Occipital lobe (tissue), 2 donors: ENCODE measurements around the gene QDPR. TPM values are rescaled to one million over a fixed set of nuclear protein-coding genes. Genes with fewer than 3 reads are reported as not detected.
"Not testable (repeated sequence)": the region's sequence is repeated elsewhere in the genome, so short reads cannot be mapped to it uniquely, and the experiment has no call there.

Experiments
- DNase-seq: peaks from one replicate; lab custom pipeline; 2025; lab: John Stamatoyannopoulos, UW
- total RNA-seq: library from RNA; depleted of rRNA; stranded (reverse); fragments of >200 nt; gene quantifications from one replicate; pipeline ENCODE4 v1.2.3, GENCODE V29; 2014

The QDPR gene
- total RNA-seq, 1 donor from 2014 or later, result 36.2 TPM

DNA sequence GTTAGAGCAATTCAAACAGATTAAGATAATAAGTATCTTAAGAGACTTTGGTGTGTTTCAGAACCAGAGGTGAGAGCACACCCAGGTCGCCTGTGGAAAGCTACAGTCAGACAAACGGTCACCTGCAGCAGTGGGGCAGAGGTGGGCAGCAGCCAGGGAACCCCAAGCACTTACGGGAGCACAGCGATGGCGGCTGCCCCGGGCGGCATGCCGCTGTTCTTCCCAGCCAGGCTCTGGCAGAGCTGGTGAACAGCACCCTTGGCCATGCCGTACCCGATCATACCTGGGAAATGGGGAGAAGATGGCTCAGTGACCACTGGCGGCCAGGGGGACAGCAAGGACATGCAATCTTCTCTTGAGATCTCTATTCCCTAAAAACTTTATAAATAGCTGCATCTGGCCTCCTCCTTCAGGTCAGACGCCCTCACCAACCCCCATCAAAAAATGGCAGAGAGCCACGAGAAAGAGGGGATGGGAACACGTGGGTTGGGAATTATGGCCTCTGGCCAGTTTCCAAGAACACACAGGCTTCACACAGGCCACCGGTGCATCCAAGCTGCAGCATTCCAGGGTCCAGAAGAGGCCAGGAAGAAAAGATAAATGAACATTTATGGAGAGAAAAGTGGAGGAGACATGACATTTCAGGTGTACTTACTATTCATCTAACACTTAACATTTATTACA lies 19.7 kb downstream of the QDPR start:
- no peak for DNase-seq

GRCh38 chr4:17491196-17491595 lies 20.7 kb downstream of the QDPR start:
- no peak for DNase-seq

DNA sequence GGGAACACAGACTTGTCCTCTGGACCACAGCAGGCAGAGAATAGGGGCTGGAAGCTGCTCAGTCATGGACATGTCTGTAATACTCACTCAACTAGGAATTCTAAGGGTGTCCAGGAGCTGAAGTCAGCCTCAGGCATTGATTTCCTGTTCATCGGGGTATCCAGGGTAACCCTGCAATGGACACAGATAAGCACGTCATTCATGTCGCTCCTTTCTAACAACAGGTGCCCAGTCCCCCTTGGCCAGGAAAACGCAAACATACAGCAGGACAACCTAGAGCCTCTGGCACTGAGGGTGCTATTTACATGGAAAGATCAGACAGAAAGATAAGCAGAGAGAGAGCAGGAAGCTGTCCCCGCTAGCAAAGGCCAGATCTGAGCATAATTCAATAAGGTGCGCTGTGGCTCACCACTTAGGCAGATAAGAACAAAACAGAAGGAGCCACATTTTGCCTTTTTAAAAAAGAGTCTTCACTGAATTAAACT lies 21.3 kb downstream of the QDPR start:
- DNase-seq, result no peak

- no peak for DNase-seq
These were observed 22.2 kb downstream of the QDPR start for GRCh38 chr4:17489721-17490120.

DNA sequence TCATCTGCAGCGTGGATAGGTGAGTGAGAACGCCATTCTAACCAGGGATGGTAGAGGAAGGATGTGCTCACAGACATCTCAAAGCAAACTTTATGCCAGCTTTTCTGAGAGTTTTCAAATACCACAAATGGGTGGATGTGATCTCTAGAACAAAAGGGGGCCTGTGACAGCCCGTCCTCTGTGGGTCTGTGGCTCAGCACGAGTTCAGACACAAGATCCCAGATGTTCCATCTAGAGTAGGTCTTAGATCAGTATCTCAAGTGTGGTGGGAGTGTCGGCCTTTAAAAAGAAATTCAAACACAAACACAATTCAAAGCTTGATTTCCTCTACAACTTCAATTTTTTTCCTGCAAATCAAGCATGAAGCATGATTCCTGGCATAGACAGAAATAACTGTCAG lies 22.8 kb downstream of the QDPR start:
- no peak for DNase-seq

DNA sequence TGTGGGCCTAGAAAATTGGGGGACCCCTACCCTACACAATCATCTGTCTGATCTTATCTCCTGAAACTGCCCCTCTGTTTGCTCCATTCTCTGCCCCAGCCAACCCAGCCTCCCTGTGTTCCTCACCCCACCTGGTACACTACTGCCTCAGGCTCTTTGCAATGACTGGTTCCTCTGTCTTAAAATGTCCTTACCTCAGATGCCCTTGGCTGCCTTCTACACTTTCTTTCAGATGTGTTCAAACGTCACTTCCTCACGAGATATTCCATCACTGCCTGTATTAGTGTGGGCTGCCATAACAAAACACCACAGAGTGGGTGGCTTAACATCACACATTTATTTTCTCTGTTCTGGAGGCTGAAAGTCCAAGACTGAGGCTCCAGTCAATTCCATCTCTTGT lies 29.2 kb downstream of the QDPR start:
- DNase-seq, result no peak

DNA sequence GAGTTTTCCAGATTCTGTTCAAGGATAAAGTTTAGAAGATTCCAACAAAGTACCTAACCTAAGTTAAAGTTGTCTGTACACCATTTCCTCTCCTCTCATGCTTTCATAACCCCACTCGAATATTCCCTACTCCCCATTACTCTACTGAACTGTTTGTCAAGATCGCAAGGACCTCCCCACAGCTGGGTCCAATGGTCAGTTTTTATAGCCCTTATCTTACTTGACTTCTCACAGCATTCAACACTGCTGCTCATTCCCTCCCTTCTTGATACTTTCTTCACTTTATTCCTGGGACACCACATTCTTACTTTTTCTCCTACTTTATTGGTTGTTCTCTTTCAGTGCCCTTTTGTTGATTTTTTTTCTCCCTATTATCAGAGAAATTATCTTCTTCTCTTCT lies 30.9 kb downstream of the QDPR start:
- no peak for DNase-seq

- no peak for DNase-seq
These were observed 31.5 kb downstream of the QDPR start for GRCh38 chr4:17480210-17480927.

GRCh38 chr4:17477774-17478472 lies 34.0 kb downstream of the QDPR start:
- DNase-seq, result no peak

GRCh38 chr4:17476853-17477252 lies 35.0 kb downstream of the QDPR start:
- DNase-seq, result no peak

DNA sequence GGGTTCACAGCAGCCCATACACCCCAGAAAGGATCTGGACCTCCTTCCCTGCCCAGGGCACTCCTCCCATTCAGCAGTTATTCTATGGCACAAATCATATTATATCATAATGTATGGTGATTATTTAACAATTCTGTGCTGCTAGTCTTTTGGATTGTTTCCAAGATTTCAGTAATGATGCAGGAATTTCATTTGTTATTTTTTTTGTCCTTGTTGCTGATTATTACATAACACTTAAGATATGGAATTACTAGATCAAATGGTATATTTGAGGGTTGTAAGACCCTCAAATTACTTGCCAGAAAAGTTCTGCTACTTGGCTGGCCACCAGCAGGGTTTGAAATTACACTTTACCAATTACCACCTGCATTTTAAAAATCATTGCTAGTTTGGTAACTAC lies 36.4 kb downstream of the QDPR start:
- DNase-seq, result no peak

- no peak for DNase-seq
These were observed 41.8 kb downstream of the QDPR start for GRCh38 chr4:17469931-17470674.

DNA sequence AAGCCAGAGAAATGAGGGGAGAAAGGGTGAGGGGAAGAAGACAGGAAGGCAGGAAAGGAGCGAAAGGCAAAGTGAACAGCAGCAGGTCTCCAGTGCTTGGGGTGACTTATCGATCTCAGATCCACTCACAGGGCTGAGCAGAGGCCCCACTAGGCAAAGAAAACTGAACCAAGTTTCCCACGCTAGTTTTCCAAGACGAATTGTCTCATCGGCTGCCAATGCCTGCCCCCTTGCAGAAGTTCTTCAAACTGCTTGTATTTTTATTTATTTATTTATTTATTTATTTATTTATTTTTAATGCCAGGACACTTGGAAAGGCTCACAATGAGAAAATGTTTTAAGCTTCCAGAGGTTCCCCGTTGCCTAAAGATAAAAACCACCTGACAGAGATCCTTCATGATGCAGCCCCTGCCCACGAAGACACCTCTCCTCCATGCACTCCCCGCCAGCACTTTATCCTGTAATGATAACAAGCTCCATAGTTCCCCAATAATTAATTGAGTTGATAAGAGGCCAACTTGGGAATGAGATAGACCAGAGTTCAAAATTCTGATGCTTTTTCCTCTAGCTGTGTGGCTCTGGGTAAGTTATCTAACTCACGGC lies 43.2 kb downstream of the QDPR start:
- no peak for DNase-seq

GRCh38 chr4:17463606-17464005 lies 48.3 kb downstream of the QDPR start:
- no peak for DNase-seq

- DNase-seq, result no peak
These were observed 61.6 kb downstream of the QDPR start for GRCh38 chr4:17450269-17450804.

GRCh38 chr4:17448689-17449088 lies 63.2 kb downstream of the QDPR start:
- no peak for DNase-seq

GRCh38 chr4:17447675-17448298 lies 64.1 kb downstream of the QDPR start:
- peak; percentile 6 for DNase-seq

- no peak for DNase-seq
These were observed 64.8 kb downstream of the QDPR start for GRCh38 chr4:17447056-17447455.

GRCh38 chr4:17442477-17442876 lies 69.4 kb downstream of the QDPR start:
- not testable (repeated sequence) for DNase-seq

DNA sequence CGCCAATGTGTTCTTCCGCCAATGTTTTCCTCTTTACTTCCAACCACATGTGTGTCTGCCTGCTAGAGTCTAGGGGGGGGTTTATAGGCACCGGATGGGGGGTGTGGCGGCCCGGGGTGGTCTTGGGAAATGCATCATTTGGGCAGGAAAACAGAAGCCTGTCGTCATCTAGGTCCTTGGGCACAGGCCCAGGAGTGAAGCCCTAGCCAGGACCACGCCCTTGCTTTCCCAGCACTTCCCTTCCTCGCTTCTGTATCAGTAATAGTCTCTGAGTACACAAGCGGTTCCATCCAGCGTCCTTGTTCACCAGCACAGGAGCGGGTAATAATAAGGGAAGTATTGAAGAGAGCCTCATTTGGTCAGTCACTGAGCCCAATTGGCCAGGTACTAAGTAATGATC lies 74.5 kb downstream of the QDPR start:
- DNase-seq, result no peak

- no peak for DNase-seq
These were observed 75.2 kb downstream of the QDPR start for GRCh38 chr4:17436750-17437090.
